ENCODE measurements around the gene ACO2. TPM values are rescaled to one million over a fixed set of nuclear protein-coding genes. Genes with fewer than 3 reads are reported as not detected.
"Not testable (repeated sequence)": the region's sequence is repeated elsewhere in the genome, so short reads cannot be mapped to it uniquely, and the experiment has no call there.

The ACO2 gene
- total RNA-seq, 1 donor from 2014 or later = 67.2 TPM

- not testable (repeated sequence) for H3K9me3 Mint-ChIP-seq (ENCODE audit: unreplicated experiment); H3K4me2 ChIP-seq (ENCODE audit: low read length); H3K4me1 Mint-ChIP-seq (ENCODE audit: low read depth, unreplicated experiment); H3K27ac ChIP-seq (ENCODE audit: low read depth, low read length); FAIRE-seq; H3K27me3 Mint-ChIP-seq (ENCODE audit: low read depth, unreplicated experiment); DNase-seq (ENCODE audit: low read depth); H3K4me3 ChIP-seq (ENCODE audit: insufficient read depth, low read depth, low read length); H3K4me1 ChIP-seq (ENCODE audit: insufficient read depth, low read length); H3K9me3 ChIP-seq (ENCODE audit: insufficient read depth, low read depth, low read length); H2AFZ ChIP-seq (ENCODE audit: low read depth, low read length); H3K4me3 Mint-ChIP-seq (ENCODE audit: unreplicated experiment); H3K9ac ChIP-seq (ENCODE audit: low read length); H3K27me3 ChIP-seq (ENCODE audit: insufficient read depth, low read length); H3K27ac Mint-ChIP-seq (ENCODE audit: unreplicated experiment)
- Histone ChIP-seq H4K20me1 (ENCODE audit: insufficient read depth, low read length) (peaks cover 79% of the 10 kb centered on the region), H3K79me2 (ENCODE audit: insufficient read depth, low read length) (peaks cover 59% of the 10 kb centered on the region), H3K36me3 (ENCODE audit: insufficient read depth, low read length) (peaks cover 28% of the 10 kb centered on the region)
- peaks cover 15% of the 10 kb centered on the region for H3K36me3 Mint-ChIP-seq (ENCODE audit: low read depth, unreplicated experiment)
Measured at GRCh38 chr22:41434361-41435003, 34.4 kb upstream of the ACO2 start.

- H3K36me3 Mint-ChIP-seq (ENCODE audit: low read depth, unreplicated experiment) = peaks cover 17% of the 10 kb centered on the region
Measured at GRCh38 chr22:41435560-41435959, 33.4 kb upstream of the ACO2 start.

GRCh38 chr22:41436322-41437113, 32.4 kb upstream of the ACO2 start:
- no peak for DNase-seq (ENCODE audit: low read depth)

More at GRCh38 chr22:41435560-41435959, 33.4 kb upstream of the ACO2 start:
- H3K36me3 ChIP-seq (ENCODE audit: insufficient read depth, low read length) = peaks cover 32% of the 10 kb centered on the region
- H2AFZ ChIP-seq (ENCODE audit: low read depth, low read length) = no peak overlapping the region
- FAIRE-seq (no peak), DNase-seq (ENCODE audit: low read depth) (no peak)
- no peak overlapping the region for H3K4me2 ChIP-seq (ENCODE audit: low read length)
- H3K79me2 ChIP-seq (ENCODE audit: insufficient read depth, low read length) = peaks cover 70% of the 10 kb centered on the region
- no peak overlapping the region for H3K27ac ChIP-seq (ENCODE audit: low read depth, low read length)
- no peaks in the 10 kb centered on the region for H3K27me3 ChIP-seq (ENCODE audit: insufficient read depth, low read length)
- H3K4me3 Mint-ChIP-seq (ENCODE audit: unreplicated experiment) = no peak overlapping the region
- H3K9ac ChIP-seq (ENCODE audit: low read length) = no peak overlapping the region
- H3K4me1 ChIP-seq (ENCODE audit: insufficient read depth, low read length) = no peaks in the 10 kb centered on the region
- H3K27me3 Mint-ChIP-seq (ENCODE audit: low read depth, unreplicated experiment) = no peaks in the 10 kb centered on the region
- H4K20me1 ChIP-seq (ENCODE audit: insufficient read depth, low read length) = peaks cover 90% of the 10 kb centered on the region
- H3K9me3 Mint-ChIP-seq (ENCODE audit: unreplicated experiment) = no peaks in the 10 kb centered on the region
- no peaks in the 10 kb centered on the region for H3K9me3 ChIP-seq (ENCODE audit: insufficient read depth, low read depth, low read length)
- H3K27ac Mint-ChIP-seq (ENCODE audit: unreplicated experiment) = no peak overlapping the region
- H3K4me3 ChIP-seq (ENCODE audit: insufficient read depth, low read depth, low read length) = no peak overlapping the region
- TF ChIP-seq CTCF (IDR thresholded peaks at IDR 0.05; ENCODE audit: insufficient read depth, low read depth, low read length) (no peak), EZH2 (IDR thresholded peaks at IDR 0.05; ENCODE audit: insufficient read depth, low read length) (no peak)
- peaks cover 9% of the 10 kb centered on the region for H3K4me1 Mint-ChIP-seq (ENCODE audit: low read depth, unreplicated experiment)

More at GRCh38 chr22:41436322-41437113, 32.4 kb upstream of the ACO2 start:
- H4K20me1 ChIP-seq (ENCODE audit: insufficient read depth, low read length) = peaks cover 95% of the 10 kb centered on the region
- no peaks in the 10 kb centered on the region for H3K9me3 ChIP-seq (ENCODE audit: insufficient read depth, low read depth, low read length)
- H3K4me2 ChIP-seq (ENCODE audit: low read length) = no peak overlapping the region
- H3K36me3 ChIP-seq (ENCODE audit: insufficient read depth, low read length) = peaks cover 34% of the 10 kb centered on the region
- H3K4me3 Mint-ChIP-seq (ENCODE audit: unreplicated experiment) = no peak overlapping the region
- no peak for TF ChIP-seq CTCF (IDR thresholded peaks at IDR 0.05; ENCODE audit: insufficient read depth, low read depth, low read length)
- no peak for TF ChIP-seq EZH2 (IDR thresholded peaks at IDR 0.05; ENCODE audit: insufficient read depth, low read length)
- peaks cover 14% of the 10 kb centered on the region for H3K36me3 Mint-ChIP-seq (ENCODE audit: low read depth, unreplicated experiment)
- no peak overlapping the region for H2AFZ ChIP-seq (ENCODE audit: low read depth, low read length)
- H3K9ac ChIP-seq (ENCODE audit: low read length) = no peak overlapping the region
- H3K27ac ChIP-seq (ENCODE audit: low read depth, low read length) = no peak overlapping the region
- H3K27me3 Mint-ChIP-seq (ENCODE audit: low read depth, unreplicated experiment) = no peaks in the 10 kb centered on the region
- H3K4me1 ChIP-seq (ENCODE audit: insufficient read depth, low read length) = no peaks in the 10 kb centered on the region
- no peaks in the 10 kb centered on the region for H3K27me3 ChIP-seq (ENCODE audit: insufficient read depth, low read length)
- H3K4me1 Mint-ChIP-seq (ENCODE audit: low read depth, unreplicated experiment) = peaks cover 11% of the 10 kb centered on the region
- H3K79me2 ChIP-seq (ENCODE audit: insufficient read depth, low read length) = peaks cover 80% of the 10 kb centered on the region
- no peak overlapping the region for H3K27ac Mint-ChIP-seq (ENCODE audit: unreplicated experiment)
- no peak overlapping the region for H3K4me3 ChIP-seq (ENCODE audit: insufficient read depth, low read depth, low read length)
- H3K9me3 Mint-ChIP-seq (ENCODE audit: unreplicated experiment) = no peaks in the 10 kb centered on the region
- FAIRE-seq = no peak

Data from astrocyte (in vitro differentiated cells and primary cell).